Duodenal mucosa (tissue), 2 donors: ENCODE data around the gene INA.

ENCODE experiments used
- H3K27ac ChIP-seq: one replicate; pipeline ENCODE4 v1.7.0; 2013; ENCODE audit warnings: low read depth, low read length
- H3K27me3 ChIP-seq, 2 donors: one replicate each; pipeline ENCODE4 v1.7.0; 2013; ENCODE audit warnings: low read length in 2 of 2, control low read depth in 1 of 2; ENCODE audit not compliant: insufficient read depth in 2 of 2, control insufficient read depth in 1 of 2
- H3K36me3 ChIP-seq, 2 donors: one replicate each; pipeline ENCODE4 v1.7.0; 2013; ENCODE audit warnings: low read length in 2 of 2, control low read depth in 1 of 2; ENCODE audit not compliant: insufficient read depth in 2 of 2, control insufficient read depth in 1 of 2
- H3K4me1 ChIP-seq, 2 donors: one replicate each; pipeline ENCODE4 v1.7.0; 2013; ENCODE audit warnings: low read length in 2 of 2, control low read depth in 1 of 2; ENCODE audit not compliant: insufficient read depth in 2 of 2, control insufficient read depth in 1 of 2
- H3K4me3 ChIP-seq, 2 donors: one replicate each; pipeline ENCODE4 v1.7.0; 2013; ENCODE audit warnings: low read length in 2 of 2, low read depth in 1 of 2
- H3K9ac ChIP-seq, 2 donors: one replicate each; pipeline ENCODE4 v1.7.0; 2013; ENCODE audit warnings: low read length in 2 of 2, low read depth in 1 of 2
- H3K9me3 ChIP-seq, 2 donors: one replicate each; pipeline ENCODE4 v1.7.0; 2013; ENCODE audit warnings: low read length in 2 of 2, control low read depth in 1 of 2; ENCODE audit not compliant: control insufficient read depth in 1 of 2

Gene INA

GRCh38 chr10:103276896-103277712 lies at the start of gene INA:
INA (plus strand) TSS chr10:103277138; CDS start chr10:103277212, 74 bp downstream.
- Histone ChIP-seq H3K9ac (no peak within 1 kb of the TSS), H3K9me3 (no peaks in the 10 kb centered on the region), H3K27ac (no peak within 1 kb of the TSS), H3K4me1 (no peaks in the 10 kb centered on the region), H3K36me3 (no peaks in the 10 kb centered on the region), H3K4me3 (peak within 1 kb of the TSS in 1 of 2 donors; percentile 29), H3K27me3 (peaks cover 40 to 61% of the 10 kb centered on the region in 2 donors)

- Histone ChIP-seq H3K27me3 (no peaks in the 10 kb centered on the region), H3K4me3 (no peak overlapping the region), H3K9ac (no peak overlapping the region), H3K4me1 (peaks cover 0 to 15% of the 10 kb centered on the region in 2 donors), H3K9me3 (peaks cover 6 to 10% of the 10 kb centered on the region in 2 donors), H3K36me3 (no peaks in the 10 kb centered on the region), H3K27ac (no peak overlapping the region)
Measured at GRCh38 chr10:103227416-103227815, 49.5 kb upstream of the INA start.

GRCh38 chr10:103231047-103231551 lies 45.8 kb upstream of the INA start:
- H3K9ac ChIP-seq = no peak overlapping the region
- no peaks in the 10 kb centered on the region for H3K9me3 ChIP-seq
- H3K4me3 ChIP-seq = no peak overlapping the region
- no peaks in the 10 kb centered on the region for H3K27me3 ChIP-seq
- no peak overlapping the region for H3K27ac ChIP-seq
- H3K36me3 ChIP-seq = no peaks in the 10 kb centered on the region
- peaks cover 0 to 15% of the 10 kb centered on the region in 2 donors for H3K4me1 ChIP-seq

DNA sequence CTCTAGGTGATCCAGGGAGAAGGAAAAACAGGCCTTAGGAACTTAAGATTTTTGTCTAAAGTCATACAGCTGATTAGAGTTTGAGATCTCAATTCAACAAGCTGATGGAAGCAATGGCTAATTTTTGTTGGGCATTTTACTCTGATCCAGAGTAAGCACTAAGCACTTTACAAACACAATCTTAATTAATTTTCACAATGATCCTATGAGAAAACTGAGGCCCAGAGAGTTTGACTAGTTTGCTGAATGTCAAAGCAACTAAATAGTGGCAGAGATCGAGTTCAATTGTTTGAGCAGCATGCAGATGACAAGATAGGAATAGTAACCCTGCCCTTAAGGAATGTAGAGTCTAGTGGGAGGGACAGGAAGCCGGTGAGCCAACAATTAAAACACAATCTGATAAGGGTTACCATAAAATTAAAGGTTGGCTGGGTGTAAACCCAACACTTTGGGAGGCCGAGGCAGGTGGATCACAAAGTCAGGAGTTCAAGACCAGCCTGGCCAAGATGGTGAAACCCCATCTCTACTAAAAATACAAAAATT lies 44.7 kb upstream of the INA start:
- H3K36me3 ChIP-seq = no peaks in the 10 kb centered on the region
- no peak overlapping the region for H3K9ac ChIP-seq
- no peak overlapping the region for H3K4me3 ChIP-seq
- peaks cover 0 to 15% of the 10 kb centered on the region in 2 donors for H3K4me1 ChIP-seq
- H3K9me3 ChIP-seq = no peaks in the 10 kb centered on the region
- H3K27me3 ChIP-seq = no peaks in the 10 kb centered on the region
- H3K27ac ChIP-seq = no peak overlapping the region

GRCh38 chr10:103232772-103233488 lies 44.0 kb upstream of the INA start:
- Histone ChIP-seq H3K27me3 (no peaks in the 10 kb centered on the region), H3K9ac (no peak overlapping the region), H3K36me3 (no peaks in the 10 kb centered on the region), H3K4me1 (peaks cover 0 to 10% of the 10 kb centered on the region in 2 donors), H3K4me3 (no peak overlapping the region), H3K27ac (no peak overlapping the region), H3K9me3 (no peaks in the 10 kb centered on the region)

DNA sequence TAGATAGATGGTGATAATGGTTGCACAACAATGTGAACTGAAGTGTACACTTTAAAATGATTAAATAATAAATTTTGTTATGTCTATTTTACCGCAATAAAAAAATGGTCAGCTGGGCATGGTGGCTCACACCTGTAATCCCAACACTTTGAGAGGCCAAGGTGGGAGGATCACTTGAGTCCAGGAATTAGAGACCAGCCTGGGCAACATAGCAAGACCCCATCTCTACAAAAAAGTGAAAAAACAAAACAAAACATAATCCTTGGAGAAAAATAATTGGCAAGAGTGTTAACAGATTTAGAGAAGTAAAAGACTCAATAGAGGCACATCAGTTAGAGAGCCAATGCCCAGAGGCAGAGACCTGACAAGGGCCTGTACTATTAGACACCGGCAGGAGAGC lies 41.2 kb upstream of the INA start:
- Histone ChIP-seq H3K9me3 (no peaks in the 10 kb centered on the region), H3K4me3 (no peak overlapping the region), H3K9ac (no peak overlapping the region), H3K4me1 (peaks cover 16 to 25% of the 10 kb centered on the region in 2 donors), H3K27me3 (no peaks in the 10 kb centered on the region), H3K27ac (no peak overlapping the region), H3K36me3 (no peaks in the 10 kb centered on the region)

GRCh38 chr10:103238506-103239252 lies 38.3 kb upstream of the INA start:
- H3K27ac ChIP-seq = peak overlapping the region; percentile 34
- no peak overlapping the region for H3K4me3 ChIP-seq

DNA sequence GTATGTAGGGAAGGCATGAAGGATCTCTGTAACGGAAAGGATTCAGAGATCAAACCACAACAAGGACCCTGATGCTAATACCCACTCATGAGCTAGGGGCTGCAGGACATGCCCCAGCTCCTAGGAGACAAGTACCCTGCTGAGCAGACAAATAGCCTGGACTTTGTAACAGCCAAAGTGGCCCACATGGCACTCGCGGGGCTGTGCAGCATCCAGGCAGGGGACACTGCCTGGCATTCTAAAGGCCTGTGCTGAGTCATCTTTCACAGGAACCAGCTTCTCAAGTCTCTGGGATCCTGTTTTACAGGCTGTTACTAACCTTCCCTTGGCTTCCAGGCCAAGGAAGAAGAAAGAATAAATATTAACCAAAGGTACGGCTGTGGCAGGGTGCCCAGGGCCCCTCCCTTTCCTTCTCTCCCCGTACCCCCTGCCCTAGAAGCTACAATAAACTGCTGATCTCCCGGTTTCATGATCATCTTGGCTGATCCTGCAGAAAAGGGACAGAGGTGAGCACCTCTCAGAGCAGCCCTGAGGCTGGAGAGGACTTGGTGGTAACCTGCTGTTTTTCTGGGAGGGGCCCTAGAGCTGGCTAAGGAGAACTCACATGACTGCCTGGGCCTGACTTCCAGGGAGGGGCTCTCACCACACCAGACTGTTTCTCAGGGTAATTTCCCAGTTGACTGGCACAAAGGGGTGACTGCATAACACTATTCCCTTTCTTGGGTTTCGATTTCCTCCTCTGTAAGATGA lies 35.5 kb upstream of the INA start:
- no peaks in the 10 kb centered on the region for H3K9me3 ChIP-seq
- peak overlapping the region in 1 of 2 donors; percentile 40 for H3K9ac ChIP-seq
- H3K4me3 ChIP-seq = peak overlapping the region; percentile 10 to 51
- peaks cover 25 to 26% of the 10 kb centered on the region in 2 donors for H3K4me1 ChIP-seq
- H3K36me3 ChIP-seq = no peaks in the 10 kb centered on the region
- H3K27ac ChIP-seq = peak overlapping the region; percentile 84
- no peaks in the 10 kb centered on the region for H3K27me3 ChIP-seq

More at GRCh38 chr10:103238506-103239252, 38.3 kb upstream of the INA start:
- no peaks in the 10 kb centered on the region for H3K9me3 ChIP-seq
- H3K9ac ChIP-seq = no peak overlapping the region
- no peaks in the 10 kb centered on the region for H3K36me3 ChIP-seq
- peaks cover 25 to 26% of the 10 kb centered on the region in 2 donors for H3K4me1 ChIP-seq
- H3K27me3 ChIP-seq = no peaks in the 10 kb centered on the region

DNA sequence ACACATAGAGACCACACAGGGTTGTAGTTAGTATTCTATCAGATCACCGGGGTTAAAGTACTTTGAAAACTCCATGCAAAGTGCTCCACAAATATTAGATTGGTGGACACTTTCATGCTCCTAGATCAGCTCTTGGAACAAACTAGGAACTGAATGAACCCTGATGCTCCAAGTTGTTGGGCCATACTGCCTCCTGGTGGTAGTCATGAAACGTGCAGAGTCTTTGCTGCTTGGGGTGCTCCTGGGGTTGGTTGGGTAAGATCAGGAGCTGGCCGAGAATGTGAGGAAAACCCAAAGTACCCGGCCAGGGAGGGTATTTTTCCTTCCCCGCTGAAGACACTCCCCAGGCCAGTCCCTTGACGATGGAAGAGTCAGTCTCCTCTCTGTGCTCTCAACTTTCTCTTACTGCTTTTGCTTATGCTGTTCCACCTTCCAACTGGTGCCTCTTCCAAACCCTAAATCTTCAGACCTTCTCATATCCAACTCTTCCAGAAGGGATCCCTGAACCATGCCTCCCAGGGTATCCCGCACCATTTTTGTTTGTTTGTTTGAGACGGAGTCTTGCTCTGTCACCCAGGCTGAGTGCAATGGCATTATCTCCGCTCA lies 32.2 kb upstream of the INA start:
- no peak overlapping the region for H3K27ac ChIP-seq
- H3K4me1 ChIP-seq = peaks cover 14 to 20% of the 10 kb centered on the region in 2 donors
- no peak overlapping the region for H3K4me3 ChIP-seq
- H3K9me3 ChIP-seq = no peaks in the 10 kb centered on the region
- H3K27me3 ChIP-seq = no peaks in the 10 kb centered on the region
- H3K9ac ChIP-seq = no peak overlapping the region
- no peaks in the 10 kb centered on the region for H3K36me3 ChIP-seq
